ENCODE results near the gene LGALS1. TPM values are rescaled to one million over a fixed set of nuclear protein-coding genes. Genes with fewer than 3 reads are reported as not detected.

Gene LGALS1
- total RNA-seq, 2 donors from 2014 or later = 10.4 to 16.0 TPM

DNA sequence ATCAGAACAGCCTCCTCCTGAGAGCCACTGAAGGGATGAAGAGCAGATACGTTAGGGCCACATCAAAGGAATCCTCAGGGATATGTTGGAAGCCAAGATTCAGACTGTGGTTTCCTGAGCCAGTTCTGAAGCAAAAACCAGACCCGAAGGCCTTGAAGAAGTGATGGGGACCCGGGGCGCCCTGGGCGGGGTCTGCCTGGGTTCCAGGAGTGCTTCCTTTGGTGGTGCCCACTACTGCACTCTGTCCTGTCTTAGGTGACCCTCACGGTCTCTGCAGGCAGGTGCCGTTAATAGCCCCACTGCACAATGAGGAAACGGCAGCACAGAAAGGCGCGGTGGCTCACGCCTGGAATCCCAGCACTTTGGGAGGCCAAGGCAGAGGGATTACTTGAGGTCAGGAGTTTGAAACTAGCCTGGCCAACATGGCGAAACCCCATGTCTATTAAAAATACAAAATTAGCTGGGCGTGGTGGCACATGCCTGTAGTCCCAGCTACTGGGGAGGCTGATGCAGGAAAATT lies 48.8 kb upstream of the LGALS1 start:
- no peak overlapping the region for H3K9ac ChIP-seq (ENCODE audit: extremely low read depth, low read length, poor library complexity, severe bottlenecking)
- DNase-seq = no peak
- Mint-ChIP-seq H3K27me3 (ENCODE audit: insufficient read depth) (no peaks in the 10 kb centered on the region), H3K4me3 (no peak overlapping the region), H3K27ac (peak overlapping the region; percentile 52), H3K9me3 (no peaks in the 10 kb centered on the region), H3K4me1 (peaks cover 2% of the 10 kb centered on the region), H3K36me3 (ENCODE audit: low read depth) (peaks cover 12% of the 10 kb centered on the region)
- peaks cover 29% of the 10 kb centered on the region for H3K36me3 ChIP-seq (ENCODE audit: control insufficient read depth, insufficient read depth, low read length)
- no peak overlapping the region for H3K27ac ChIP-seq (ENCODE audit: low read depth, low read length)
- H3K27me3 ChIP-seq (ENCODE audit: control insufficient read depth, insufficient read depth, low read length, poor library complexity, severe bottlenecking) = no peaks in the 10 kb centered on the region
- no peaks in the 10 kb centered on the region for H3K9me3 ChIP-seq (ENCODE audit: control insufficient read depth, low read length)
- TF ChIP-seq, protein P1, sequence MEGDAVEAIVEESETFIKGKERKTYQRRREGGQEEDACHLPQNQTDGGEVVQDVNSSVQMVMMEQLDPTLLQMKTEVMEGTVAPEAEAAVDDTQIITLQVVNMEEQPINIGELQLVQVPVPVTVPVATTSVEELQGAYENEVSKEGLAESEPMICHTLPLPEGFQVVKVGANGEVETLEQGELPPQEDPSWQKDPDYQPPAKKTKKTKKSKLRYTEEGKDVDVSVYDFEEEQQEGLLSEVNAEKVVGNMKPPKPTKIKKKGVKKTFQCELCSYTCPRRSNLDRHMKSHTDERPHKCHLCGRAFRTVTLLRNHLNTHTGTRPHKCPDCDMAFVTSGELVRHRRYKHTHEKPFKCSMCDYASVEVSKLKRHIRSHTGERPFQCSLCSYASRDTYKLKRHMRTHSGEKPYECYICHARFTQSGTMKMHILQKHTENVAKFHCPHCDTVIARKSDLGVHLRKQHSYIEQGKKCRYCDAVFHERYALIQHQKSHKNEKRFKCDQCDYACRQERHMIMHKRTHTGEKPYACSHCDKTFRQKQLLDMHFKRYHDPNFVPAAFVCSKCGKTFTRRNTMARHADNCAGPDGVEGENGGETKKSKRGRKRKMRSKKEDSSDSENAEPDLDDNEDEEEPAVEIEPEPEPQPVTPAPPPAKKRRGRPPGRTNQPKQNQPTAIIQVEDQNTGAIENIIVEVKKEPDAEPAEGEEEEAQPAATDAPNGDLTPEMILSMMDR (conservative IDR thresholded peaks at IDR 0.05) = no peak
- no peak overlapping the region for H3K4me3 ChIP-seq (ENCODE audit: low read length)
- WGBS, 2 experiments (ENCODE audit: insufficient coverage in 1 of 2, insufficient read length in 1 of 2) = 90 to 92% methylated on average over 13 of the region's 13 CpGs
- no peaks in the 10 kb centered on the region for H3K4me1 ChIP-seq (ENCODE audit: control insufficient read depth, insufficient read depth, low read length)

DNA sequence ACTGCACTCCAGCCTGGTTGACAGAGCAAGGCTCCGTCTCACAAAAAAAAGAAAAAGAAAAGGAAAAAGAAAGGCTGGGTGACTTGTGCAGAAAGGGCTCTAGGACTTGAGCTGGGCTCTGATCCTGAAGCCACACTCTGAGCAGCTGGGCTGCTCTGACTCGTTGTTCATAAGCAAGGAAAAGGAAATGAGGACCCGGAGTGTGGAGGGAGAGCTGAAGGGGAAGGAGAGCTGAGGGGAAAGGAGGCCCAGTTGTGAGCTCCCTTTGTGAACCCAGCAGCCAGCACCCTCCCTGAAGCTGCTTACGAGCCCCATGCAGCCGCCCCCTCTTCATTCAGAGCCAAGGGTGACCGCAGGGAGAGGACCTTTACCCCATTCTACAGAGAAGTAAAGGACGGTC lies 48.3 kb upstream of the LGALS1 start:
- Histone ChIP-seq H3K27me3 (ENCODE audit: control insufficient read depth, insufficient read depth, low read length, poor library complexity, severe bottlenecking) (no peaks in the 10 kb centered on the region), H3K4me1 (ENCODE audit: control insufficient read depth, insufficient read depth, low read length) (no peaks in the 10 kb centered on the region), H3K9me3 (ENCODE audit: control insufficient read depth, low read length) (no peaks in the 10 kb centered on the region), H3K9ac (ENCODE audit: extremely low read depth, low read length, poor library complexity, severe bottlenecking) (no peak overlapping the region), H3K4me3 (ENCODE audit: low read length) (no peak overlapping the region), H3K27ac (ENCODE audit: low read depth, low read length) (no peak overlapping the region), H3K36me3 (ENCODE audit: control insufficient read depth, insufficient read depth, low read length) (peaks cover 30% of the 10 kb centered on the region)
- Mint-ChIP-seq H3K9me3 (no peaks in the 10 kb centered on the region), H3K4me1 (peaks cover 2% of the 10 kb centered on the region), H3K27me3 (ENCODE audit: insufficient read depth) (no peaks in the 10 kb centered on the region), H3K4me3 (no peak overlapping the region), H3K36me3 (ENCODE audit: low read depth) (peaks cover 12% of the 10 kb centered on the region), H3K27ac (peak overlapping the region; percentile 52)
- TF ChIP-seq, protein P1 (conservative IDR thresholded peaks at IDR 0.05) = no peak
- no peak for DNase-seq
- 87 to 91% methylated on average over 5 to 7 of the region's 7 CpGs for WGBS, 2 experiments (ENCODE audit: insufficient coverage in 1 of 2, insufficient read length in 1 of 2)

DNA sequence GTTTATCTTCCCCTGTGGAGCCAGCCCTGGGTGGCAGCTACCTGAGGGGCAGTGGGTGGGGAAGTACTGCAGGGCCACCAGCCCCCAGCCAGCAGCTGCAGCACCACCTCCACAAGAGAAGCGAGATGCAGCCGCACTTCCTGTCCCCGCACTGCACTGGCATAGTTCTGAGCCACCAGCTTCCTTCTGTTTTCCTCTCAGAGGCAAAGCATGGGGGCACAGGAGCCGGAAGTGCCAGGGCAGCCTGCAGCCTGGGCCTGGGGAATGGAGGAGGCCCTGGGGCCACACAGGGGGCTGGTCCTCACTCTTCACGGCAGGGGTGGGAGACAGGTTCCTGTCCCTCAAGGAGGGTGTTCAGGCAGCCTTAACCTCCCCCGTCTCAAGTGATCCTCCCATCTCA lies 47.9 kb upstream of the LGALS1 start:
- Mint-ChIP-seq H3K27me3 (ENCODE audit: insufficient read depth) (no peaks in the 10 kb centered on the region), H3K9me3 (no peaks in the 10 kb centered on the region), H3K27ac (no peak overlapping the region), H3K4me1 (peaks cover 2% of the 10 kb centered on the region), H3K4me3 (no peak overlapping the region), H3K36me3 (ENCODE audit: low read depth) (peaks cover 12% of the 10 kb centered on the region)
- TF ChIP-seq, protein P1 (conservative IDR thresholded peaks at IDR 0.05) = no peak
- Histone ChIP-seq H3K4me3 (ENCODE audit: low read length) (no peak overlapping the region), H3K27ac (ENCODE audit: low read depth, low read length) (no peak overlapping the region), H3K9me3 (ENCODE audit: control insufficient read depth, low read length) (no peaks in the 10 kb centered on the region), H3K36me3 (ENCODE audit: control insufficient read depth, insufficient read depth, low read length) (peaks cover 35% of the 10 kb centered on the region), H3K4me1 (ENCODE audit: control insufficient read depth, insufficient read depth, low read length) (no peaks in the 10 kb centered on the region), H3K27me3 (ENCODE audit: control insufficient read depth, insufficient read depth, low read length, poor library complexity, severe bottlenecking) (no peaks in the 10 kb centered on the region), H3K9ac (ENCODE audit: extremely low read depth, low read length, poor library complexity, severe bottlenecking) (no peak overlapping the region)
- WGBS, 2 experiments (ENCODE audit: insufficient coverage in 1 of 2, insufficient read length in 1 of 2) = 98 to 100% methylated on average over 2 to 6 of the region's 6 CpGs
- DNase-seq = no peak
